Hematopoietic multipotent progenitor cell treated with erythropoietin and hydrocortisone succinate and interleukin-3 and kit ligand, for 15 days (in vitro differentiated cells): Measurements from ENCODE around the gene KLF15.

Experiments
- DNase-seq: peaks from one replicate; pipeline ENCODE4 v3.0.0-alpha.2; 2015; ENCODE audit warnings: low spot score

Gene KLF15

DNA sequence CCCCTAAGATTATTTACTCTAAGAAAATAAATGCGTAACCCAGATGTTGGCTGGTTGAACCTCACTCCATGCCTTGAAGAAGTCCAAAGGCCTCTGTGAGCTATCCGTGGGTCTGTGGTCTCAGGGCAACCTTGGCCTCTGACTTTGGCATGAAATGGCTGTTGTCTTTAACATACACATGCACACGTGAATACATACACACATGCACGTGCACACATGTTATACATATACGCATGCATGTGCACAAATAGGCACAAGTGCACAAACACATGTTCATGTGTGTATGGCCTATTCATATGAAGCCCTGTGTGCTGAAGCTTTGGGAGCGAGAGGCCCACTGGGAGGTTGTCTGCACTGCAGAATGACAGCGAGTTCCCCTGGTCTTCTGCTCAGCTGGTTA, 50.8 kb downstream of the KLF15 start:
- DNase-seq = no peak

- DNase-seq = no peak
Measured at GRCh38 chr3:126305427-126305826, 51.8 kb downstream of the KLF15 start.

DNA sequence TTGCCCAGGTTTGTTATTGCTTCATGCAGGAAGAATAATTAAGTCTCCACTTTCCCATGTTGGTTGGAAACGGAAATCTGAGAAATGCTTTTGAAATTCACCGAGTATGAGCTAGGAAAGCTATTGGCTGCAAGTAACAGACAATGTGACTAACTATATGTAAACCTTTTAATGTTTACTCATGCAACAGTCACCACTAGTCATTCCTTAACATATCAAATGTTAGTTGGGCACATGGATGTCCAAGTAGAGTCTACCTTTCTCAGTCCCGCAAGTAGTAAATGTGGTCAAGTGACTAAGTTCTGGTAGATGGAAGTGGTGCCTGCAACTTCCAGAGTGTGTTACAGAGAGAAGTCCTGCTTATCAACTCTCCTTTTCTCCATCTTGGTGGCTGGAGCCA, 52.5 kb downstream of the KLF15 start:
- no peak for DNase-seq

GRCh38 chr3:126304291-126304690, 52.9 kb downstream of the KLF15 start:
- DNase-seq = no peak

GRCh38 chr3:126303272-126303671, 53.9 kb downstream of the KLF15 start:
- DNase-seq = no peak

- no peak for DNase-seq
Measured at GRCh38 chr3:126300761-126301481, 56.3 kb downstream of the KLF15 start.

GRCh38 chr3:126300001-126300760, 57.0 kb downstream of the KLF15 start:
- no peak for DNase-seq

DNA sequence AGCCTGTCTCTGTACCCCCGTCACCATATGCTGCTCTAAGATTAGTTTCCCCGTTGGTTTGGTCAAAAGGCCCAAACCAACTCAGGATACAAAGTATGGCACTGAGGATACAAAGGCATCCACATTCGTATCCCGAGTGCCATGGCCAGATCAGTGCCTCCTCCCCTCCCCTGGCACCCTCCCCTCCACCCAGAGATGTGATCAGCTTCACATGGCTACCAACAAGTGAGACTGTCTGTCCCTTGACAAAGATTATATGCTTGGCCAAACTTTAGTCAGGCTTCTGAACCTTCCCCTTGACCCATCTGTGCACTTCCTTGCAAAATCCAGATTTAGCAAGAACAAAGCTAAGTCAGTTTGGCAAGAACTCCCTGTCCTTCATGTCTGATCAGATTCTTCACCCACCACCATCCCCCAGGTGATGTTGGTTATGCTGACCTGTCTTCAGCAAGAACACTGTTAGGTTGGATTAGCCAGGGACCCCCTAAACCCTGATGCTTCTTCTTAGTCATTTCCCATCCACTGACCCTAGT, 61.7 kb downstream of the KLF15 start:
- no peak for DNase-seq

DNA sequence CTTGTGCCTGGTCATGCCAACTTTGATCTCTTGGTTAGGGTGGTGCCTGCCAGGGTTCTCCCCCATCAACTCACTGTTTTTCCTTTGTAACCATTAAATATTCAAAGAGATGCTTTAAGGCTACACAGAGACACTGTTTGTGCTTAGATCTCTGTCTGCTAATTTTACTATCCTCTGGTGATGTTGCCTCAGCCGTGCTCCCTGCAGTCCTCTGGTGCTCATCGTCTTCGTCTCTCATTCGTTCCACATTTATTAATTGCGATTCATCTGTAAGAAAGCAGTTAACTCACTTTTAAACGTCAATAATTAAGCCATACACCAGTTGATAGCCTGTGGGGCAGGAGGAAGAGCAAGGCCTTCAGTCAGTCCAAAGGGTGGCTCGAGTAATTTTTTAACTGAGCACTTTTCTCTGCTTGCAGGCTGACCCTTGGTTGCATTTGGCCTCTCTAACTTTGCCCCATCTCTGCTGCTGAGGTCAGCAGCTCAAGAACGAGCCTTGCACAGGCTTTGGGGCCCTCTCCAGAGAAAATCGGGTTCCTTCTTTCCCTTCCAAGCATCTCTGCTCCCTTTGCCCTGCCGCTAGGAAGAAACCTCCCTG, 62.9 kb downstream of the KLF15 start:
- no peak for DNase-seq

- DNase-seq = no peak
Measured at GRCh38 chr3:126293370-126294082, 63.7 kb downstream of the KLF15 start.
